ENCODE results near the gene SLC37A4.

Gene SLC37A4

DNA sequence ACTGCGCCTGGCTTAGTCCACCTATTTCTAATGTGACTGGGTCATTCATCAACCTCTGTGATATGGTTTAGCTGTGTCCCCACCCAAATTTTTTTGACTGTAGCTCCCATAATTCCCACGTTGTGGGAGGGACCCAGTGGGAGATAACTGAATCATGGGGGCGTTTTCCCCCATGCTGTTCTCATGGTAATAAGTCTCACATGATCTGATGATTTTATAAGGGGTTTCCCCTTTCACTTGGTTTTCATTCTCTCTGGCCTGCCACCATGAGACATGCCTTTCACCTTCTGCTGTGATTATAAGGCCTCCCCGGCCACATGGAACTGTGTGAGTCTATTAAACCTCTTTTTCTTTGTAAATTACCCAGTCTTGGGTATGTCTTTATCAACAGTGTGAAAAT is 24.0 kb downstream of the SLC37A4 start:
- H3K18ac ChIP-seq (ENCODE audit: low read length): no peak overlapping the region
- H4K8ac ChIP-seq (ENCODE audit: low read depth, low read length): no peak overlapping the region
- H3K27me3 ChIP-seq (ENCODE audit: control insufficient read depth in 3 of 3, insufficient read depth in 3 of 3, low read depth in 1 of 3, low read length in 3 of 3): no peaks in the 10 kb centered on the region
- no peak overlapping the region for H2BK5ac ChIP-seq (ENCODE audit: low read length)
- H3K36me3 ChIP-seq (replicated peaks in 1 of 2; ENCODE audit: control insufficient read depth in 2 of 2, insufficient read depth in 2 of 2, low read length in 2 of 2): peaks cover 23 to 70% of the 10 kb centered on the region in 2 donors
- no peak overlapping the region for H3K4me2 ChIP-seq (ENCODE audit: insufficient read depth, low read length, poor library complexity, severe bottlenecking)
- H3K9ac ChIP-seq (ENCODE audit: low read depth, low read length, poor library complexity): no peak overlapping the region
- H3K23ac ChIP-seq (ENCODE audit: low read depth, low read length, poor library complexity): no peak overlapping the region
- no peak overlapping the region for H3K27ac ChIP-seq (replicated peaks; ENCODE audit: low read length)
- H3K9me3 ChIP-seq (replicated peaks in 1 of 2; ENCODE audit: control insufficient read depth in 2 of 2, insufficient read depth in 1 of 2, low read depth in 1 of 2, low read length in 2 of 2): no peaks in the 10 kb centered on the region
- H2BK120ac ChIP-seq (ENCODE audit: low read depth, low read length): no peak overlapping the region
- no peak overlapping the region for H4K91ac ChIP-seq (ENCODE audit: low read depth, low read length, poor library complexity)
- no CpG with 5 or more reads among the region's 4 CpGs for WGBS, 2 donors (ENCODE audit: extremely low coverage in 2 of 2, insufficient read length in 2 of 2, insufficient replicate concordance in 1 of 2)
- no peak for DNase-seq (ENCODE audit: low spot score)
- H2BK12ac ChIP-seq (ENCODE audit: low read length): no peak overlapping the region
- no peak overlapping the region for H2AFZ ChIP-seq (ENCODE audit: low read length)
- H3K4me3 ChIP-seq (ENCODE audit: low read length in 2 of 2): no peak overlapping the region
- H3K4me1 ChIP-seq (ENCODE audit: control insufficient read depth in 2 of 2, insufficient read depth in 1 of 2, low read depth in 1 of 2, low read length in 2 of 2): no peaks in the 10 kb centered on the region
- no peaks in the 10 kb centered on the region for H3K79me1 ChIP-seq (ENCODE audit: low read depth, low read length)
- no peak overlapping the region for H3K4ac ChIP-seq (ENCODE audit: low read length)
- H3K14ac ChIP-seq (ENCODE audit: low read length): no peak overlapping the region
- no peak overlapping the region for H2AK5ac ChIP-seq (ENCODE audit: low read depth, low read length)
- H2BK15ac ChIP-seq (ENCODE audit: low read length): no peak overlapping the region

DNA sequence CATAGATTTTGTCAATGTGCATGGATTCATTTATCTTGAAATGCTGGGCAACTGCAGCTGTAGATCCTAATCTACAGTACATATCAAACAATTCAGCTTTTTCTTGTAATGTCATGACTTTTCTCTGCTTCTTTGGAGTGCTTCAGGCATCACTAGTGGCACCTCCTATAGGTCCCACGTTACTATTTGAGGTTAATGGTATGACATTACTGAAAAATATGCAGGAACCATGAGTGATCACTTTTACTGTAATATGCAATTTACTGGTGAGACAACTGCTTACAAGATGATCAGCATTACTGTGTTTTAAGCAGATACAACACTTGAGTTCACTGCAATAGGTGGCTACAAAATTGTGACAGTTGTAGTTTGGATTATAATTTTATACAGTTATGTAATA is 29.8 kb downstream of the SLC37A4 start:
- peaks cover 10 to 11% of the 10 kb centered on the region in 2 donors for H3K4me1 ChIP-seq (ENCODE audit: control insufficient read depth in 2 of 2, insufficient read depth in 1 of 2, low read depth in 1 of 2, low read length in 2 of 2)
- no peak overlapping the region for H3K4me3 ChIP-seq (ENCODE audit: low read length in 2 of 2)
- H2BK5ac ChIP-seq (ENCODE audit: low read length): no peak overlapping the region
- WGBS, 2 donors (ENCODE audit: extremely low coverage in 2 of 2, insufficient read length in 2 of 2, insufficient replicate concordance in 1 of 2): no CpG with 5 or more reads among the region's 1 CpG
- no peak for DNase-seq (ENCODE audit: low spot score)
- no peak overlapping the region for H3K4ac ChIP-seq (ENCODE audit: low read length)
- H3K4me2 ChIP-seq (ENCODE audit: insufficient read depth, low read length, poor library complexity, severe bottlenecking): no peak overlapping the region
- H4K91ac ChIP-seq (ENCODE audit: low read depth, low read length, poor library complexity): no peak overlapping the region
- H2AK5ac ChIP-seq (ENCODE audit: low read depth, low read length): no peak overlapping the region
- no peak overlapping the region for H3K27ac ChIP-seq (replicated peaks; ENCODE audit: low read length)
- H3K18ac ChIP-seq (ENCODE audit: low read length): no peak overlapping the region
- H3K9me3 ChIP-seq (replicated peaks in 1 of 2; ENCODE audit: control insufficient read depth in 2 of 2, insufficient read depth in 1 of 2, low read depth in 1 of 2, low read length in 2 of 2): peaks cover 2% of the 10 kb centered on the region in 2 donors
- no peak overlapping the region for H3K9ac ChIP-seq (ENCODE audit: low read depth, low read length, poor library complexity)
- peaks cover 14 to 55% of the 10 kb centered on the region in 2 donors for H3K36me3 ChIP-seq (replicated peaks in 1 of 2; ENCODE audit: control insufficient read depth in 2 of 2, insufficient read depth in 2 of 2, low read length in 2 of 2)
- no peak overlapping the region for H3K23ac ChIP-seq (ENCODE audit: low read depth, low read length, poor library complexity)
- H2BK120ac ChIP-seq (ENCODE audit: low read depth, low read length): no peak overlapping the region
- no peak overlapping the region for H2BK15ac ChIP-seq (ENCODE audit: low read length)
- no peak overlapping the region for H3K14ac ChIP-seq (ENCODE audit: low read length)
- no peak overlapping the region for H4K8ac ChIP-seq (ENCODE audit: low read depth, low read length)
- no peak overlapping the region for H2BK12ac ChIP-seq (ENCODE audit: low read length)
- peaks cover 4% of the 10 kb centered on the region for H3K79me1 ChIP-seq (ENCODE audit: low read depth, low read length)
- no peaks in the 10 kb centered on the region for H3K27me3 ChIP-seq (ENCODE audit: control insufficient read depth in 3 of 3, insufficient read depth in 3 of 3, low read depth in 1 of 3, low read length in 3 of 3)
- H2AFZ ChIP-seq (ENCODE audit: low read length): no peak overlapping the region

DNA sequence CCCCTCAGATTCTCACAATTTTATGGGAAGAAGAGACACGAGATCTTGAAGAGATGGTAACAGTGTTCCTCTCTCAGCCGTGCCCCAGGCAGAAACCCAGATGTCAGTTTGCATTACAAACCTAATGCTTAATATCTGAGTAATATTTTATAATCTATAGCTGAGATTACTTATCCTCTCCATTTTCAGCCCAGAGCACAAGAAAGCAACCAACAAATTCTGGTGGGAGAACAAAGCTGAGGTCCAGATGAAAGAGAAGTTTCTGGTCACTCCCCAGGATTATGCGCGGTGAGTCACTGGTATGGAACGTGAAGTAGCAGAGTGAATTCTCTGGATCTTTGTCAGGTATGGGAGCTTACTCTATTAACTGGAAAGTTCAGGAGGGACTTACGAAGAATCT is 31.9 kb downstream of the SLC37A4 start:
- no CpG with 5 or more reads among the region's 6 CpGs for WGBS, 2 donors (ENCODE audit: extremely low coverage in 2 of 2, insufficient read length in 2 of 2, insufficient replicate concordance in 1 of 2)
- Histone ChIP-seq H3K9me3 (replicated peaks in 1 of 2; ENCODE audit: control insufficient read depth in 2 of 2, insufficient read depth in 1 of 2, low read depth in 1 of 2, low read length in 2 of 2) (peaks cover 2 to 4% of the 10 kb centered on the region in 2 donors), H3K4ac (ENCODE audit: low read length) (no peak overlapping the region), H3K36me3 (replicated peaks in 1 of 2; ENCODE audit: control insufficient read depth in 2 of 2, insufficient read depth in 2 of 2, low read length in 2 of 2) (peaks cover 10 to 47% of the 10 kb centered on the region in 2 donors), H4K91ac (ENCODE audit: low read depth, low read length, poor library complexity) (no peak overlapping the region), H3K4me2 (ENCODE audit: insufficient read depth, low read length, poor library complexity, severe bottlenecking) (peak overlapping the region; percentile 88), H3K9ac (ENCODE audit: low read depth, low read length, poor library complexity) (peak overlapping the region; percentile 99), H2BK120ac (ENCODE audit: low read depth, low read length) (no peak overlapping the region), H3K23ac (ENCODE audit: low read depth, low read length, poor library complexity) (no peak overlapping the region), H4K8ac (ENCODE audit: low read depth, low read length) (no peak overlapping the region), H2AK5ac (ENCODE audit: low read depth, low read length) (no peak overlapping the region), H3K27me3 (ENCODE audit: control insufficient read depth in 3 of 3, insufficient read depth in 3 of 3, low read depth in 1 of 3, low read length in 3 of 3) (no peaks in the 10 kb centered on the region), H3K79me1 (ENCODE audit: low read depth, low read length) (peaks cover 4% of the 10 kb centered on the region), H2BK12ac (ENCODE audit: low read length) (no peak overlapping the region), H3K4me1 (ENCODE audit: control insufficient read depth in 2 of 2, insufficient read depth in 1 of 2, low read depth in 1 of 2, low read length in 2 of 2) (peaks cover 10 to 11% of the 10 kb centered on the region in 2 donors), H3K4me3 (ENCODE audit: low read length in 2 of 2) (peak overlapping the region; percentile 82 to 99), H2BK5ac (ENCODE audit: low read length) (no peak overlapping the region), H3K27ac (replicated peaks; ENCODE audit: low read length) (peak overlapping the region; percentile 61), H2BK15ac (ENCODE audit: low read length) (peak overlapping the region; percentile 60), H2AFZ (ENCODE audit: low read length) (peak overlapping the region; percentile 89), H3K14ac (ENCODE audit: low read length) (no peak overlapping the region), H3K18ac (ENCODE audit: low read length) (no peak overlapping the region)
- DNase-seq (ENCODE audit: low spot score): no peak

DNA sequence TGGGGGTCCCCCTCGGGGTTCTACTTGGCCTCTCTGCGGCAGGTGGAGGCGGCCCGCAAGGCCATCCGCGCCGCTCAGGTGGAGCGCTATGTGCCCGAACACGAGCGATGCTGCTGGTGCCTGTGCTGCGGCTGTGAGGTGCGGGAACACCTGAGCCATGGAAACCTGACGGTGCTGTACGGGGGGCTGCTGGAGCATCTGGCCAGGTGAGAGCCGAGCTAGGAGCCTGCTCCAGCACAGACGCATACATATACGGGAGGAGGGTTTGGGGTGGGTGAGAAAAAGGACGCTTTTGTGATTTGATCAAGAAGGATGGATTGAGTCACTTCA is 32.3 kb downstream of the SLC37A4 start:
- H2AFZ ChIP-seq (ENCODE audit: low read length): peak overlapping the region; percentile 89
- peak overlapping the region; percentile 60 for H2BK15ac ChIP-seq (ENCODE audit: low read length)
- H4K8ac ChIP-seq (ENCODE audit: low read depth, low read length): no peak overlapping the region
- peak overlapping the region; percentile 82 to 99 for H3K4me3 ChIP-seq (ENCODE audit: low read length in 2 of 2)
- WGBS, 2 donors (ENCODE audit: extremely low coverage in 2 of 2, insufficient read length in 2 of 2, insufficient replicate concordance in 1 of 2): no CpG with 5 or more reads among the region's 19 CpGs
- H2BK120ac ChIP-seq (ENCODE audit: low read depth, low read length): peak overlapping the region; percentile 88
- peak overlapping the region; percentile 96 for H2AK5ac ChIP-seq (ENCODE audit: low read depth, low read length)
- H2BK5ac ChIP-seq (ENCODE audit: low read length): peak overlapping the region; percentile 67
- peak overlapping the region; percentile 93 for H3K4ac ChIP-seq (ENCODE audit: low read length)
- H4K91ac ChIP-seq (ENCODE audit: low read depth, low read length, poor library complexity): peak overlapping the region; percentile 74
- no peak for DNase-seq (ENCODE audit: low spot score)
- peak overlapping the region; percentile 61 for H3K27ac ChIP-seq (replicated peaks; ENCODE audit: low read length)
- peak overlapping the region; percentile 100 for H3K14ac ChIP-seq (ENCODE audit: low read length)
- H3K18ac ChIP-seq (ENCODE audit: low read length): peak overlapping the region; percentile 96
- H2BK12ac ChIP-seq (ENCODE audit: low read length): no peak overlapping the region
- peak overlapping the region; percentile 88 for H3K4me2 ChIP-seq (ENCODE audit: insufficient read depth, low read length, poor library complexity, severe bottlenecking)
- H3K36me3 ChIP-seq (replicated peaks in 1 of 2; ENCODE audit: control insufficient read depth in 2 of 2, insufficient read depth in 2 of 2, low read length in 2 of 2): peaks cover 10 to 44% of the 10 kb centered on the region in 2 donors
- H3K23ac ChIP-seq (ENCODE audit: low read depth, low read length, poor library complexity): no peak overlapping the region
- peaks cover 2 to 4% of the 10 kb centered on the region in 2 donors for H3K9me3 ChIP-seq (replicated peaks in 1 of 2; ENCODE audit: control insufficient read depth in 2 of 2, insufficient read depth in 1 of 2, low read depth in 1 of 2, low read length in 2 of 2)
- peak overlapping the region; percentile 99 for H3K9ac ChIP-seq (ENCODE audit: low read depth, low read length, poor library complexity)
- H3K4me1 ChIP-seq (ENCODE audit: control insufficient read depth in 2 of 2, insufficient read depth in 1 of 2, low read depth in 1 of 2, low read length in 2 of 2): peaks cover 10 to 11% of the 10 kb centered on the region in 2 donors
- peaks cover 4% of the 10 kb centered on the region for H3K79me1 ChIP-seq (ENCODE audit: low read depth, low read length)
- H3K27me3 ChIP-seq (ENCODE audit: control insufficient read depth in 3 of 3, insufficient read depth in 3 of 3, low read depth in 1 of 3, low read length in 3 of 3): no peaks in the 10 kb centered on the region
